Body of pancreas (tissue), 4 donors: ENCODE data around the gene GNB1. TPM values are rescaled to one million over a fixed set of nuclear protein-coding genes. Genes with fewer than 3 reads are reported as not detected.
A peak's percentile ranks its signal among the peaks of the same experiment; 100 is the strongest.

Source experiments
- ATAC-seq: fragments of 150-250 bp; one replicate; pipeline ENCODE4 v1.9.1; 2016
- DNase-seq, 4 donors: peaks; one replicate each; pipeline ENCODE4 v3.0.0-alpha.2; 2019
- H3K27ac ChIP-seq, 4 donors: fragments of 200-600 bp; sonication (generic); 1 replicate in 3 of 4; 2 replicates in 1 of 4; pipeline versions ENCODE4 v1.5.1 to v1.6.1; 2016 to 2019; ENCODE audit warnings: mild to moderate bottlenecking in 1 of 4, mixed read lengths in 1 of 4, moderate library complexity in 1 of 4
- H3K27me3 ChIP-seq, 2 donors: fragments of 200-600 bp; sonication (generic); one replicate each; pipeline ENCODE4 v1.6.0; 2016; ENCODE audit warnings: mild to moderate bottlenecking in 1 of 2
- H3K36me3 ChIP-seq, 2 donors: fragments of 200-600 bp; sonication (generic); replicated peaks in 1 of 2; 2 replicates each; pipeline ENCODE4 v1.5.1; 2016; ENCODE audit warnings: low read depth in 2 of 2; ENCODE audit not compliant: insufficient read depth in 1 of 2
- H3K4me1 ChIP-seq: fragments of 200-600 bp; sonication (generic); one replicate; pipeline ENCODE4 v1.6.0; 2016
- H3K4me3 ChIP-seq, 2 donors: fragments of 200-600 bp; sonication (generic); 1 replicate in 1 of 2; 2 replicates in 1 of 2; pipeline ENCODE4 v1.5.1; 2016 to 2019
- H3K9me3 ChIP-seq, 3 donors: fragments of 200-600 bp; sonication (generic); 1 replicate in 2 of 3; 2 replicates in 1 of 3; pipeline ENCODE4 v1.5.1; 2016
- CTCF ChIP-seq, 7 experiments: fragments of 450-650 bp in 4 of 7; fragments of 200-600 bp in 3 of 7; sonication (generic) in 3 of 7; IDR thresholded peaks; one replicate each; pipeline ENCODE4 v1.5.1; 2016 to 2019; ENCODE audit warnings: antibody characterized with exemption in 7 of 7
- POLR2A ChIP-seq, 3 donors: fragments of 450-650 bp; IDR thresholded peaks; one replicate each; pipeline ENCODE4 v1.6.1; 2016; ENCODE audit warnings: antibody characterized with exemption in 3 of 3, mild to moderate bottlenecking in 2 of 3
- WGBS, 2 donors: methylation state at CpG; one replicate each; pipeline ENCODE4 v1.1.5; 2017; 5-methylcytosine and 5-hydroxymethylcytosine counted together
- intact Hi-C: fragments of 100-400 bp; cut with DNase I; formaldehyde crosslinking; loops from one replicate; pipeline ENCODE4 v1.15.1; 2023
- total RNA-seq, 2 donors: library from RNA; depleted of rRNA; stranded (reverse); fragments of >200 nt; gene quantifications; one replicate each; pipeline ENCODE4 v1.1.0, GENCODE V29; 2016

Gene GNB1
- total RNA-seq, 2 donors from 2014 or later = 71.3 to 79.1 TPM

- 95% methylated on average over 8 of the region's 8 CpGs for WGBS, 2 donors
- intact Hi-C loops = loop anchor here (10.0 kb wide), 1 partner anchor 49 kb away; no protein-coding TSS in a partner anchor
- peaks cover 17% of the 10 kb centered on the region for H3K4me1 ChIP-seq
- no peak overlapping the region for H3K27ac ChIP-seq
- H3K27me3 ChIP-seq = no peaks in the 10 kb centered on the region
- no peak for ATAC-seq
- DNase-seq = no peak
- no peak overlapping the region for H3K4me3 ChIP-seq
- peaks cover 0 to 2% of the 10 kb centered on the region in 2 donors for H3K36me3 ChIP-seq
- H3K9me3 ChIP-seq = no peaks in the 10 kb centered on the region
- TF ChIP-seq POLR2A (IDR thresholded peaks at IDR 0.05) (no peak), CTCF (IDR thresholded peaks at IDR 0.05) (no peak)
These were observed 54.8 kb downstream of the GNB1 start for GRCh38 chr1:1836119-1836518.

- Histone ChIP-seq H3K27me3 (no peaks in the 10 kb centered on the region), H3K4me3 (no peak overlapping the region), H3K36me3 (peaks cover 0 to 2% of the 10 kb centered on the region in 2 donors), H3K4me1 (peaks cover 17% of the 10 kb centered on the region), H3K27ac (no peak overlapping the region), H3K9me3 (no peaks in the 10 kb centered on the region)
- intact Hi-C loops = loop anchor here (10.0 kb wide), 1 partner anchor 49 kb away; no protein-coding TSS in a partner anchor
- TF ChIP-seq POLR2A (IDR thresholded peaks at IDR 0.05) (no peak), CTCF (IDR thresholded peaks at IDR 0.05) (no peak)
- no peak for ATAC-seq
- 75 to 100% methylated on average over 1 to 3 of the region's 3 CpGs for WGBS, 2 donors
- DNase-seq = peak in 1 of 4 donors; percentile 17
These were observed 55.3 kb downstream of the GNB1 start for GRCh38 chr1:1835546-1835945.

- WGBS, 2 donors = 45 to 52% methylated on average over 6 of the region's 6 CpGs
These were observed 57.0 kb downstream of the GNB1 start for GRCh38 chr1:1833916-1834325.

GRCh38 chr1:1833456-1833855 lies 57.4 kb downstream of the GNB1 start:
- H3K27ac ChIP-seq = peak overlapping the region in 1 of 4 donors; percentile 7
- H3K4me3 ChIP-seq = no peak overlapping the region
- DNase-seq (peak in 3 of 4 donors; percentile 28 to 31 (median 30)), ATAC-seq (peak; percentile 12)
- H3K4me1 ChIP-seq = peaks cover 17% of the 10 kb centered on the region
- no peaks in the 10 kb centered on the region for H3K27me3 ChIP-seq
- WGBS, 2 donors = 54 to 58% methylated on average over 10 of the region's 10 CpGs
- intact Hi-C loops = loop anchor here (10.0 kb wide), 1 partner anchor 51 kb away; no protein-coding TSS in a partner anchor
- TF ChIP-seq POLR2A (IDR thresholded peaks at IDR 0.05) = no peak
- TF ChIP-seq CTCF (IDR thresholded peaks at IDR 0.05) = no peak
- H3K36me3 ChIP-seq = peaks cover 0 to 2% of the 10 kb centered on the region in 2 donors
- no peaks in the 10 kb centered on the region for H3K9me3 ChIP-seq

More at GRCh38 chr1:1833916-1834325, 57.0 kb downstream of the GNB1 start:
- Histone ChIP-seq H3K27me3 (no peaks in the 10 kb centered on the region), H3K36me3 (peaks cover 0 to 2% of the 10 kb centered on the region in 2 donors), H3K4me3 (no peak overlapping the region), H3K4me1 (peaks cover 17% of the 10 kb centered on the region), H3K27ac (no peak overlapping the region), H3K9me3 (no peaks in the 10 kb centered on the region)
- no peak for TF ChIP-seq POLR2A (IDR thresholded peaks at IDR 0.05)
- TF ChIP-seq CTCF (IDR thresholded peaks at IDR 0.05) = no peak
- intact Hi-C loops = loop anchor here (10.0 kb wide), 1 partner anchor 51 kb away; no protein-coding TSS in a partner anchor
- ATAC-seq (no peak), DNase-seq (no peak)

- peaks cover 17% of the 10 kb centered on the region for H3K4me1 ChIP-seq
- no peak for TF ChIP-seq POLR2A (IDR thresholded peaks at IDR 0.05)
- TF ChIP-seq CTCF (IDR thresholded peaks at IDR 0.05) = no peak
- DNase-seq = peak; percentile 20 to 50 (median 50)
- H3K4me3 ChIP-seq = no peak overlapping the region
- 69 to 72% methylated on average over 5 of the region's 5 CpGs for WGBS, 2 donors
- intact Hi-C loops = loop anchor here (10.0 kb wide), 1 partner anchor 52 kb away; no protein-coding TSS in a partner anchor
- H3K36me3 ChIP-seq = peaks cover 0 to 2% of the 10 kb centered on the region in 2 donors
- peak overlapping the region in 1 of 4 donors; percentile 7 for H3K27ac ChIP-seq
- ATAC-seq = peak; percentile 73
- no peaks in the 10 kb centered on the region for H3K27me3 ChIP-seq
- no peaks in the 10 kb centered on the region for H3K9me3 ChIP-seq
These were observed 58.1 kb downstream of the GNB1 start for GRCh38 chr1:1832820-1833219.
